NCI-H446 treated with DMSO at 0.1 percent for 48 hours (cell line): ENCODE measurements around the gene LRPAP1.

Experiments
- DNase-seq: peaks from one replicate; lab custom pipeline; 2025; lab: John Stamatoyannopoulos, UW

Gene LRPAP1

DNA sequence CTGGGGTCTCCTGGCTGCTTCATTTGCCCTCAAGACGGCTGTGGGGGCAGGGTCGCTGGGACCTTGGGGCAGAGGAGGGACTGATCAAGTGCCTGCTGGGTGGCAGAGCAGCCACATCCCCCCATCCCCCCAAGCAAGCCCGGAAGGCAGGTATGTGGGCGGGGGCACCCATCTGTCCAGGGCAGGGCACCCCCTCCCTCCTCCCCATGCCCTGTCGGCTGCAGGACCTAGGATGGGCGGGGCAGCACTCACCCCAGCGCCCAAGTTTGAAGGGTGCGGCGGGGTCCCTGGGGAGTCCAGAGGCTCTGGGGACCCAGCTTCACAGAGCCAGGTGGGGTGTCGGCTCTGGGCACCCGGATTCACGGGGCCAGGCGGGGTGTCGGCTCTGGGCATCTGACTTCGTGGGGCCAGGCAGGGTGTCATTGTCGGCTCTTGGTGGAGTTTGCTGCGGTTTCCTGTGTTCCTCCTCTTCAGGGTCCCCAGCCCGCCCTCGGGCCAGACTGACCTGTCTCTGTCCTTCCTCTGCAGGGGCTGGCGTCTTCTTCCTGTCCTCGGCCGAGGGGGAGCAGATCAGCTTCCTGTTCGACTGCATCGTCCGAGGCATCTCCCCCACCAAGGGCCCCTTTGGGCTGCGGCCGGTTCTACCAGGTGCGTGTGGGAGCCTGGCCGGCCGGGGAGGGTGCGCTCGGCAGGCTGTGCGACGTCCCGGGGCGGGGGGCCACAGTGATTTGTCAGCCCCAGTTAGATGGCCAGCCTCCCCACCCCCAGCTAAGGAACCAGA lies 47.0 kb downstream of the LRPAP1 start:
- DNase-seq = no peak

DNA sequence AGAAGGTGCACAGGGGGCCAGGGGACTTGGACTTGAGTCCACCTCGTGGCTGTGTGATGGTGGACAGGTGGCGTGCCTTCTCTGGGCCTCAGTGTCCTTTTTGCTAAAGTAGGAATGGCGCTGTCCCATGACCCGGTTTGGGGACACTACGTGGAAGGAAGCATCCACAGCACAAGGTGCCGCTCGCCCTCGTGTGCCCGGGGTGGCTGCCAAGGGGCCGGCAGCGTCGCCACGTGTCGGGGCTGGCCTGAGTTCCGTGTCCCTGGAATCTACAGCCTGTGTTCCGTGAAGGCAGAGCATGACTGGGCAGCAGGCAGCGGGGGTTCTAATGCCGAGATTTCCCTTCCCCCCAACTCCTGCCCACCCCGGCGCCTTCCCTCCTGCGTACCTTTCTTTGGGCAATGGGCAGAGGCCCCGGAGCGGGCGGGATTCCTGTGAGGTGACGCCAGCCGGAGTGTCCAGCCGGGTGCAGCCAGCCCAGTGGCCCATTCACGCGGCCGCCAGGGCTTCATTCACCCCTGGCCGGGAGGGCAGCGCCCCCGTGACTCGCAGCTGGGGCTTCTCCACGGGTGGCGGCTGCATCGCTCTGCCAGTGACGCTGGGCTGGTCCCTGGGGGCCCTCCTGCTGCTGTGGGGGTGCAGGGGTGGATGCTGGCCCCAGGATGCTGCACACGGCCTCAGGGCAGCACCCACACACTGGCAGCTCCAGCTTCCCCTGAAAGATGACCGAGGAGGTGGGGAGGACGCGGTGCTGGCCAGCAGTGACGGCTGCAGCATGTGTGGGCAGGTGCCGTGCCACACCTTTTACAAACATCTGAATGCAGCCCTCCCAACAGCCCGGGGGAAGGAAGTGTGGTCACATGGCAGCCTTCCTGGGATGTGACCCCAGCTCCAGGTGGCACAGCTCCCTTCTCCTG lies 47.9 kb downstream of the LRPAP1 start:
- no peak for DNase-seq

DNA sequence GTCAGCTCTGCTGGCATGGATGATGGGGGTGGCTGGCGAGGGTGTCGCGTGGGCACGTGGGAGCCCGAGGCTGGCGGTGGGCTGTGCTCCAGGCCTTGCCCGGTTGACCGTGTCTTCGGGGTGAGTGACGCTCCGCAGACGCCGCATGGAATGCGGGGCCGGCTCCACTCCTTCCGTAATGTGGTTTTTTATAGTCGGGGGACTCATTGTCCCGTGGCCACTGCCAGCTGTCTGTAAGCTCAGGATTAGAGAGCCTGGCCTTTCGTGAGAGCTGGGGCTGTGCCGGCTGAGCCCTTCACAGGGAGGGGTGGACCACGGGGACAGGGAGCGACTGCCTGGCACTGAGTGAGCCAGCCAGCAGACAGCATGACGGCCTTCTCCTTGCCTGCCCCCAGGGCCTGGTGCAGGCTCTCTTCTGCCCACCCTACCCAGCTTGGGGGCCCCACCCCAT lies 48.7 kb downstream of the LRPAP1 start:
- DNase-seq = no peak

DNA sequence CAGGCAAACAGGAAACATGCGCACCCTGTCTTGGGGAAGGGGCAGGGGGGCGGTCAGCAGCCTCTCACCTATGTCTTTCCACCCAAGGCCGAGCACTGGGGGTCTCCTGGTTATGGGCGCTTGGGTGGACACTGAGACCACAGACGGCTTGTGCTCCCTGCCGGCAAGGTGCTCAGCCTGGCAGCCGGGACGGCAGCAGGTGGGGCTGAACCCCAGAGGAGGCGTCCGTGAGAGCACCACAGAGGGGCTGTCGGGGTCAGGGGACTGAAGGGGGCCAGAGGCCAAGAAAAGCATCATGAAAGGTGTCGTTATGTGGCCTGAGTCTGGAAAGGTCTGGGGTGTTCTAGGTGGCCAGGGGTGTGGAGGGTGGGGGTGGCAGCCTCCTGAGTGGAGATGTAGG lies 49.5 kb downstream of the LRPAP1 start:
- DNase-seq = no peak

DNA sequence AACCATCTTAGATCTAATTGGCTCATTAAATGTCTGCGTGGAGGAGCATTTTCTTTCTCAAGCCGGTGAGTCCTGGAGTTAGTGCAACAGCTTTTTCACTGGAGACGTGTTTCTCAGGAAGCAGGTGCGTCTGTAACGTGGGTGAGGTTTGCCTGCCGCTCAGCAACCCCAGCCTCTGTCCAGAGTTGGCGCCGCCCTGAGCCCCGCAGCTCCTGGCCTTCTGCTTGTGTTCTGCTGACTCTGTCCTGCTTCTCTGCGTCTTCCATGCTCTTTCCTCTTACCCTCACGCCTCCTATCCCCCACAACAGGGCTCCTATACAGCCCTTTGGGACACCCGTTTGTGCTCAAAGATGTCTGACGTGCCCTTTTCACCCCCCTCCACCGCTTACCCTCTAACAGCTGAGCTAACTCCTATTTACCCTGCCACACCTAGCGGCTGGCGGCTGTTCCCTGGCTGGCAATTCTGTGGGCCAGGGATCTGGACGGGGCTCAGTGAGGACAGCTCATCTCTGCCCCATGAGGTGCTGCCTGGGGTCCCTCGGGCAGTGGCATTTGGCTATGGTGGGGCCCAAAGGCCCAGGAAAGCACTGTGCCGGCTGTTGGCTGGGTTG lies 50.3 kb downstream of the LRPAP1 start:
- no peak for DNase-seq

DNA sequence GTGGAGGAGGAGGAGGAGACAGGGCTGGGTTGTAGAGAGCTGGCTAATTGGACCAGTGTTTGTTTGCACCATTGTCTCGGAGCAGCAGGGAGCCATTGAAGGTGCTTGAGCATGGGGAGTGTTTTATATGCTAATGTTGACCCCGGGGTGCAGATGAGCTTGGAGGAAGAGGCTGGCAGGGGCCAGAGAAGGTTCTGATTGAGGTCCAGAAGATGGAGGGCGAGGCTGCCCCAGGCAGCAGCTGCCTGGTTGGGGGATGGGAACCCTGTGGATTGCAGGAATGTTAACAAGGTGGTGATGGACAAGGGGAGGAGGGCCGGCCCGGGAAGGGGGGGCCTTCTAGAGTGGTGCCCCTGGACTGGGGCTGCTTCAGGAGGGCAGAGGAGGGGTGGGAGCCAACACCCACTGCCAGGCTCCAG lies 51.1 kb downstream of the LRPAP1 start:
- no peak for DNase-seq

DNA sequence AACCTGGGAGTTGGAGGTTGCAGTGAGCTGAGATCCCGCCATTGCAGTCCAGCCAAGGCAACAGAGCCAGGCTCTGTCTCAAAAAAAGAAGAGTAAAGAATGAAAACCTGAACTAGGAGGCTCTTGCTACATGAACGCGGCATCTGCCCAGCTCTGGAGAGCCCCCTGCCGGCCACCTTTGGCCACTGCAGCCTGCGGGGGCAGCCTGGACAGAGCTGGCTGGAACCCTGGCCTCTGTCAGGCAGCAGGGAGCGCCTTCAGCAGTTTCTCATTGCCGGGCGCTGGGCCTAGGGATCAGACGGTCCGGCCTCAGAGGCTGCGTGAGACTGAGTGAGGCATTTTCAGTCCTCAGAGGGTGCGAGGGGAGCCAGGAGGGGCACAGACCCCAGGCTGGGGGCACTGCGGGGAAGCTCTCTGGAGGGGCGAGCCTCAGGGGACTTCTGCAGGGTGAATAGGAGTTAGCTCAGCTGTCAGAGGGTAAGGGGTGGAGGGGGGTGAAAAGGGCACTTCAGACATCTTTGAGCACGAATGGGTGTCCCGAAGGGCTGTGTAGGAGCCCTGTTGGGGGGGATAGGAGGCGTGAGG lies 51.6 kb downstream of the LRPAP1 start:
- no peak for DNase-seq

DNA sequence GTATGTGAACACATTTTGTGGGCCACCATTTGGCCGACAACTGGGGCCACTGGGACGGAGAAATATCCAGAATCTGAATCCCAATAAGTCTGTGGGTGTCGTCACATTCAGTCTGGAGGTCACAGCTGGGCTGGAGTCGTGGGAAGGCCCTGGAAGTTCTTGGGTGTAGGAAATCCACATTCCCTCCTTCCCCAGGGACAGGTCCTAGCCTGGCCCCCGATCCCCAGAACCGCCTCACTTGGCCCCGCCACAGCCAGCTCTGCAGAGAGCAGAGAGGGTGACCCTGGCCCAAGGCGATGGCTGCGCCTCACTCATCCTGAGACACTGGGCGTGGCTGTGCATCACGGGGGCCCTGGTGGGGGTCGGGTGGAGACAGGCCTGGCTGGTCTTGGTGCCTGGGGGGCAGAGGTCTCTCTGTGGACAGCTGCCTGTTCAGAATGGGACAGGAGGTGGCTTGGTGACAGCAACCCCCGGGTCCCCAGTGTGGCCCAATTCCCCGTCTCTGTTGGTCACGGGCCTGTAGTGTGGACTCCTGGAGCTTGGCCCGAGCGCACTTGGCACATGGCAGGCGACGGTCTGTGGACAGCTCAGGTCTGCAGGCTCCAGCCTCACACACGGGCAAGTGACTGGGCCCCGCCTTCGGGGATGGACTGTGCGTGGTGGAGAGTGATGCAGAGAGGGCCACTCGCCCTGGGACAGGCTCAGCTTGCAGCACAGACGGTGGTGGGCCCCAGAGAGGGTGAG lies 52.7 kb downstream of the LRPAP1 start:
- DNase-seq = no peak

DNA sequence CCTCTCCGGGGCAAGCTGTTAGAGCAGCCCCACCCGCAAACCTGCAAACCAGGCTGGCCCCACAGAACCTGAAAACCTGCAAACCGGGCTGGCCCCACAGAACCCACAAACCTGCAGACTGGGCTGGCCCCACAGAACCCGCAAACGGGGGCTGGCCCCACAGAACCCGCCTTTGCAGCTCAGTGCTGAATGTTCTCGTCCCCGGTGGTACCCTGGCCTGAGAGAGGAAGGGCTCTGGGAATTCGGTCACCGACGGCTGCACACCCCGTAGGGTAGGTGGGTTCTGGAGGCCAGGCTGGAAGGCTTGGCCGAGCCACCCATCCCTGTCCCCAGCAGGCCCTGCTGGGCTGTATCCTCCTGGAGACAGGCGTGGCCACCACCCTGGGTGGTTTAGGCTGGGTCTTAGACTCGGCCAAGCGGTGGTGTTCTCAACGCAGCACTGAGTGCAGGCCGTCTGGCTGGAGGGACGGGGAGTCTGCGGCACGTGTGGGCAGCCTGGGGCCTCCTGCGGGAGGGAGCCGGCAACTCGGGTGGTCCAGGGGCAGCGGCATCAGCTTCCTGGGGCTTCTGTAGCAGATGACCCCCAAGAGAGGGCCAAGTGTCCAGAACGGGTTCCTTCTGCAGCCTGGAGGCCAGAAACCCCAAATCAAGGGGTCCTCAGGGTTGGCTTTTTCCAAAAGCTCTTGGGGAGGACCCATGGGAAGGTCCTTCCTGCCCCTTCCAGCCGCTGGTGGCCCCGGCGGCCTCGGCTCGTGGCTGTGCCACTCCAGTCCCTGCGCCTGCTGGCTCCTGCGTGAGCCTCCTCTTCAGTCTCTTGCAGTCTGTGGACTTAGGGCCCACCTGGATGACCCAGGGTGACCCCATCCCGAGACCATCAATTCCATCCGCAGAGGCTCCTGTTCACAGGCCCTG lies 53.5 kb downstream of the LRPAP1 start:
- DNase-seq = no peak

DNA sequence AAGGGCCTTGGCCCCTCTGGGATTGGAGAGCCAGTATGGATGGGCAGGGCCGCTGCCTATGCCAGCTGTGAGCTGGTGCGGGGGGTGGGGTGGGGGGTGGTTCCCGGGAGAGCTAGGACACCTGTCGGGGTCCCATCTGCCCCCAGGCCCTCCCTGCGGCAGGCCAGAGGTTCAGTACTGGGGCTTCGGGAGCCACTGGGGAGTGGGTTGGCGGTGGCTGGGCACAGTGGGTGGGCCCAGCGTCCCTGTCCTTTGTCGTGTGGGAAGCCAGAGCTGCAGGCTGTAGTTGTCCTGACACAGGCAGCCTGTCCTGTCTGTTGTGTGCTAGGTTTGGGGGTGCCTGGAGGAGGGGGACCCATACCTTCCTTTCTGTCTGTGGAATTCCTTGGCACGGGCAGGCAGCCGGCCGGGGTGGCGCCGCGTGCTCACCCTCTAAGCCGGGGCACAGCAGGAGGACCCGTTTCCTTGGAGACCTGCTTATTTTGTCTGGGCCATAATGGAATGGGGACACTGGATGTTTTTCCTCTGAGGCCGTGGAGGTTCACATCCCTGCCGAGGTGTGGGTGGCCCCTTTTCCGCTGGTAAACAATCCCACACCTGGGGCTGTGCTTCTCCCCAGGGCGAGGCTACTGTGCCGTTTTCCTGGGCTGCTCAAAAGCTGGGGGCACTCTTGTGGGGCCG lies 54.3 kb downstream of the LRPAP1 start:
- DNase-seq = no peak

DNA sequence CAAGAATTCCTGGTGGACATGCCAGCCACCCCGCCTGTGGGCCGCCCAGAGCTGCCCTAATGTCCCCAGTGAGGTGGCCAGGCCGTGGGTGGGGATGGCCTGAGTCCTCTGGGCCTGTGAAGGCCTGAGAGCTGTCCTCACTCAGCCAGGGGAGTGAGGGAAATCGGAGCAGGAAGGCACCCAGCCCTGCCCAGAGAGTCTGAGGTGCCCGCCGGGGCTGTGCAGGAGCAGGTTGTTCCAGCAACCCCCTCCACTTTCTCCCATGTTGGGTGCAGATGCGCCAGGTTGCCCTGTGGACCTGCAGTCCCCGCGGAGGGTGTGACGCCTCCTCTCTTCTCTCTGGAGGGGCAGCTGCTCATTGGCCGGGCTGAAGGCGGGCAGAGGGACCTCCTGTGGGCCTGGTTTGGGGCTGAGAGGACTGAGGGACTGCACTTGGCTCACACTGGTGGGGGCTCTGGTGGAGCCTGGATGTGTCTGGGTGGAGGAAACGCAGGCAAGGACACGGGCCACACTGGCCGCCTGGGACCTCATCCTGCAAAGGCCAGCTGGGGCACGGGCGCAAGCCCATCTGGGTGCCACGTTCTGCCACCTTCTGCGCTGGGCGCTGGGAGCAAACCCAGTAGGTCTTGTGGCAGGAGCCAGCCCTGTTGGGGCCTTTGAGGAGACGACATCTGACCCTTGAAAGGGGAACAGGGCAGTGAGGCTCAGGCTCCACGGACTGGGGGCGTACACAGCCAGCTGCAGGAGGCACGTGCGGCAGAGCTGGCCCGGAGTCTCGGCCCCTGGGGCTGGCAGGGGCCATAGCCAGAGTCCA lies 55.1 kb downstream of the LRPAP1 start:
- no peak for DNase-seq

DNA sequence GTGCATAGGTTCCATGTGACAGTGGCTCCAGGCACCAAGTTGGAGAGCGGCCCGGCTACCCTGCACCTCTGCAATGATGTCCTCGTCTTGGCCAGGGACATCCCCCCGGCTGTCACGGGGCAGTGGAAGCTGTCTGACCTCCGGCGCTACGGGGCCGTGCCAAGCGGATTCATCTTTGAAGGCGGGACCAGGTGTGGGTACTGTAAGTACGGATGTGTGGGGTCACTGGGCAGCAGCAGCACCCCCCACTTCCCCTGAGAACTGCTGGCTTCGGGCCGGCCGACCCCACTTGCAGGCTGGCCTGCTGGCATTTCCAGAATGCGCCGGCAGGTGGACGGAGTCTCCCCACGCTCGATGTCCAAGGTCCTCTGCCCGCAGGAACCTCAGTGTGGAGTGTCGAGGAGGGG lies 55.9 kb downstream of the LRPAP1 start:
- DNase-seq = no peak

DNA sequence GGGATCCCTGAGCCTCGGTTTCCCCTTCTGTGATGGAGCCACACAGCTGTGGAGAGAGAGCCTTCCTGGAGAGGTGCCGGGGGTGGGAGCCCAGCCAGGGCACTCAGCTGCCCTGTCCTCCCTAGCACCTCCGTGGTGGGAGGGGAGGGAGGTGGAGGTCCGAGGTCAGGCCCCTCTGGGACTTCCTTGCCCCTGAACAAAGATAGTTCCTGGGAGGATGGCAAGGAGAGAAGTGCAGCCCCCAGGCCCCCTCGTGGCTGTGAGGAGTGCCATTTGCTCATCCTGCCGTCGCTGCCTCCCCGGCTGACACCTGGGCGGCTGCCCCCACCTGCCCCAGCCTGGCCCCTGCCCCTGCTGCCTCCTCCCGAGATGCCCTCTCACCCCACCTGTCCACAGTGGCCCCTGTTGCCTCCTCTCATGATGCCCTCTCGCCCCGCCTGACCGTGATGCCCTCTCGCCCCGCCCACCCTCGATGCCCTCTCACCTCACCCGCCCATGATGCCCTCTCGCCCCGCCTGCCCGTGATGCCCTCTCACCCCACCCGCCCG lies 56.4 kb downstream of the LRPAP1 start:
- DNase-seq = no peak

DNA sequence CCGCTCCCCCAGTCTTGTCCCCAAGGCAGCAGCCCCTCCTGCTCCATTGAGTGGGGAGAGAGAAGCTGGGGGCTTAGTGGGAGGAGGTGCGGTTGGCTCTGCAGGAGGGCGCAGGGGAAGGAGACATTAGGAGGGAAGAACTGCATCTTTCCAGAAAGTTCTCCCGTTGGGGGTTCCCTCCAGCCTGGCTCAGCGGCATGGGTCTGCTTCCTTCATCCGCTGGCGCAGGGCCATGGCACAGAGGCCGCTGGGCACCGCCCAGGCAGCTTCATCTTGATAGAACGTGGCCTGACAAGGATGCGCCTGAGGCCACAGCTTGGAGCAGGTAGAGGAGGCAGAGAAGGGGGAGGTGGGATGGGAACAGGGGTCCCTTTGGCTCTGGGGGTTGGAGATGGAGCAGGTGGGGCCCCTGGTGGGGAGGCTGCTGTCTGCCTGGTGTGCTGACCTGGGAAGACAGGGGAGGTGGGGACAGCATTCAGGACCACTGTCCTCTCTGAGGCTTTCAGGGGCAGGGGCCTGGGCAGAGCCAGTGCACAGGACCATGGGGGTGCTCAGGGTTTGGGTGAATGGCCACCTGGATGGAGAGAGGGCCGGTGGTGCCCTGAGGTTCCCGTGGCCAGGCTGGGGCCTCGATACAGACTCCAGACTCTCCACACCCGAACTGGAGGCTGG lies 57.0 kb downstream of the LRPAP1 start:
- DNase-seq = no peak

DNA sequence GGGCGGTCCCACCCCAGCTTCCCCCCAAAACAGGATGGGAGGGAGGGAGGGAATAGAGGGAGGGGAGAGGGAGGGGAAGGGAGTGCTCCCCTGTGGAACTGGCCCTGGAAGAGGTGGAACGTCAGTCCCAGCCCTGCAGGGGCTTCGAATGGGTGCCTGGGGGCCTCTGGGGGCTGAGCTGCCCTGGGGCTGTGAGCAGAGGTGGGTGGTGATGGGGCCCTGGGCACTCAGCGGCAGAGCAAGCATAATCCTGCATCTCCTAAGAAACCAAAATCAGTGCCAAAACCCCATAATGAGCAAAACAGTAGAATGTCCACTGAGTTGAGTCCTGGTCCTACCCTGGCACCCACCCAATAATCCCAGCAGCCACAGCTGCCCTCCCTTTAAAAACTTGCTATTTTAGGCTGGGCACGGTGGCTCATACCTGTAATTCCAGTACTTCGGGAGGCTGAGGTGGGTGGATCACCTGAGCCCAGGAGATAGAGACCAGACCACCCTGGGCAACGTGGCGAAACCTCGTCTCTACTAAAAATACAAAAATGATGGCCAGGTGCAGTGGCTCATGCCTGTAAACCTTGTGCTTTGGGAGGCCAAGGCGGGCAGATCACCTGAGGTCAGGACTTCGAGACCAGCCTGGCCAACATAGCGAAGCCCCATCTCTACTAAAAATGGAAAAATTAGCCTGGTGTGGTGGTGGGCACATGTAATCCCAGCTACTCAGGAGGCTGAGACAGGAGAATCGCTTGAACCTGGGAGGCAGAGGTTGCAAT lies 58.0 kb downstream of the LRPAP1 start:
- no peak for DNase-seq

DNA sequence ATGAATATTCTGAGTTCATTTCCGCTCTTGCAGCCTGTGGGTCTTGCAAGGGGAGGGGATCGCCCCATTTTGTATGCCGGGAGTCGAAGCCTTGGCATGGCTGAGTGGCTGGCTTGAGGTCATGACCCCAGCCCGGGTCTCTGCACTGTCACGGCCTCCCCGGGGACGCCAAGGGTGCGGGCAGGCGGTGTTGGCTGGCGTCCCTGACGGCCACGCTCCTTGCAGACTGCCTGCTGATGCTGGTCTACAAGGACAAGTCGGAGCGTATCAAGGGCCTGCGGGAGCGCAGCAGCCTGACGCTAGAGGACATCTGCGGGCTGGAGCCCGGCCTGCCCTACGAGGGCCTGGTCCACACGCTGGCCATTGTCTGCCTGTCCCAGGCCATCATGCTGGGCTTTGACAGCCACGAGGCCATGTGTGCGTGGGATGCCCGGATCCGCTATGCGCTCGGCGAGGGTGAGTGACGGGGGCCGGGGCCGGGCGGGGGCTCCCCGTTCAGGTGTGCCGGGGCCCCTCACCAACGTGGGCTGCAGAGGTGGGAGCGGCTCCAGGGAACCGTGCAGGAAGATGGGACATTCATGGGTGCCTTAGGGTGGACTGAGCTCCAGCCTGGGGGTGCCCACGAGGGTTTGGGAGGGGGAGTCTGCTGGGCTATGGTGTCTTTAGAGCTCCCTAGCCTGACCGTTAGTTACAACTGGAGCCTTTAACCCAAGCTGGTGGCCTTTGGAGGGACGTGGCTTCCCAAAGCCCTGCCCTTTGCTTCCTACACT lies 58.9 kb downstream of the LRPAP1 start:
- no peak for DNase-seq
